HG02852 (cell line): ENCODE results near the gene PPM1H.
A peak's percentile ranks its signal among the peaks of the same experiment; 100 is the strongest.

Experiments used
- ATAC-seq: cut with Tn5 transposase; IDR thresholded peaks from one replicate; pipeline ENCODE4 v1.9.1; 2021; ENCODE audit warnings: mild to moderate bottlenecking, moderate library complexity; ENCODE audit not compliant: unreplicated experiment

Gene PPM1H

GRCh38 chr12:62629413-62629812, 305.5 kb downstream of the PPM1H start:
- no peak for ATAC-seq

DNA sequence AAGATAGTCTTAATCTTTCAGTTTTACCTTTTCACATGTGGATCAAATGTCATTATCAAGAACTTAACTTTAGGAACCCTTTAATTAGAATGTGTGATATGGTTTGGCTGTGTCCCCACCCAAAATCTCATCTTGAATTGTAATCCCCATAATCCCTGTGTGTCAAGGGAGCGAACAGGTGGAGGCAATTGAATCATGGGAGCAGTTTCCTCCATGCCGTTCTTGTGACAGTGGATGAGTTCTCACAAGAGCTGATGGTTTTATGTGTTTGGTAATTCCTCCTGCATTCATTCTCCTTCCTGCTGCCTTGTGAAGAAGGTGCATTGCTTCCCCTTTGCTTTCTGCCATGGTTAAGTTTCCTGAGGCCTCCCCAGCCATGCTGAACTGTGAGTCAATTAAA, 307.8 kb downstream of the PPM1H start:
- ATAC-seq: no peak

- ATAC-seq: no peak
These were observed 309.7 kb downstream of the PPM1H start for GRCh38 chr12:62625228-62625627.

- no peak for ATAC-seq
These were observed 312.8 kb downstream of the PPM1H start for GRCh38 chr12:62622177-62622576.

DNA sequence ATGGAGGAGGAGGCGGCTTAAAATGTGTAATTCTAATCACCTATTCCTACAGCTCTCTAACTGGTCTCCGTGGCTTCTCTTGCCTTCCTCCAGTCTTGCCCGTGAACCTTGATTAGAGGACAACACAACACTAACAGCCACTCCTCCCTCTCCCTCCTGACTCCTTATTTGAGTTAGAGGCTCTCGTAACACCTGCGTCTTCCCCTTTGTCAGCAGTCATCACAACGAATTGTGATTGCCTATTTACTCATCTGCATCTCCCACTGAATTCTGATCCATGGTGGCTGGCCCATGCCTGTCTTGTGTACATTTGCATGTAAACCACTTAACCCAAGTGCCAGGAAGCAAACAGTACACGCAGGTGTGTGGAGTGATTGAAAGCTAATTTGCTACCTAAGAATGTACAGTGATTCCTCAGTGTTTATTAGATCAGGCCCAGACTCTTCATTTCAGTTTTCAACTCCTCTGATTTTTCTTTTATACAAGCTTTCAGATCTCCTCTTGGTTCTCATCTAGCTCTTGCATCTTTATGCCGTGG, 313.8 kb downstream of the PPM1H start:
- no peak for ATAC-seq

- ATAC-seq: no peak
These were observed 316.0 kb downstream of the PPM1H start for GRCh38 chr12:62618930-62619329.

GRCh38 chr12:62618319-62618718, 316.6 kb downstream of the PPM1H start:
- no peak for ATAC-seq

DNA sequence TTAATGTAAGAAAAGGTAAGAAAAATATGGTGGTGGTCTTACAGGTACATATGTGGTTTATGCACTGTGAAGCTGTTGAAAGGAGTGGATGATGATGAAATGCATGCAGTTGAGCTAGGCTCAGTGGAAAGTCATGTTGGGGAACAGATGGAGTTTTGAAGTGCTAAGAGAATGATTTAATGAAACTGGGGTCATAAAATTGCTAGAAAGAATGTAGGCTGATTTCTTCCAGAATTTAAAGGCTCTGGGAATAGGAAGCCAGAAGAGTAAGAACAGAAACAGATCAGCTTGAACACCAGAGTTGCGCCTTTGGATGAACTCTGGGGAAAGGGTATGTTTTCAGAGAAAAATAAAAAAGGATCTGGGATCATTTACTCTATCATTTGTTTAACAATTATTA, 321.9 kb downstream of the PPM1H start:
- ATAC-seq: no peak

- ATAC-seq: no peak
These were observed 328.3 kb downstream of the PPM1H start for GRCh38 chr12:62606654-62607053.

GRCh38 chr12:62605981-62606380, 329.0 kb downstream of the PPM1H start:
- no peak for ATAC-seq

GRCh38 chr12:62604871-62605270, 330.1 kb downstream of the PPM1H start:
- no peak for ATAC-seq

GRCh38 chr12:62604373-62604772, 330.6 kb downstream of the PPM1H start:
- ATAC-seq: no peak

GRCh38 chr12:62603811-62604098, 331.2 kb downstream of the PPM1H start:
- ATAC-seq: no peak

GRCh38 chr12:62603061-62603810, 331.7 kb downstream of the PPM1H start:
- ATAC-seq: peak; percentile 59

DNA sequence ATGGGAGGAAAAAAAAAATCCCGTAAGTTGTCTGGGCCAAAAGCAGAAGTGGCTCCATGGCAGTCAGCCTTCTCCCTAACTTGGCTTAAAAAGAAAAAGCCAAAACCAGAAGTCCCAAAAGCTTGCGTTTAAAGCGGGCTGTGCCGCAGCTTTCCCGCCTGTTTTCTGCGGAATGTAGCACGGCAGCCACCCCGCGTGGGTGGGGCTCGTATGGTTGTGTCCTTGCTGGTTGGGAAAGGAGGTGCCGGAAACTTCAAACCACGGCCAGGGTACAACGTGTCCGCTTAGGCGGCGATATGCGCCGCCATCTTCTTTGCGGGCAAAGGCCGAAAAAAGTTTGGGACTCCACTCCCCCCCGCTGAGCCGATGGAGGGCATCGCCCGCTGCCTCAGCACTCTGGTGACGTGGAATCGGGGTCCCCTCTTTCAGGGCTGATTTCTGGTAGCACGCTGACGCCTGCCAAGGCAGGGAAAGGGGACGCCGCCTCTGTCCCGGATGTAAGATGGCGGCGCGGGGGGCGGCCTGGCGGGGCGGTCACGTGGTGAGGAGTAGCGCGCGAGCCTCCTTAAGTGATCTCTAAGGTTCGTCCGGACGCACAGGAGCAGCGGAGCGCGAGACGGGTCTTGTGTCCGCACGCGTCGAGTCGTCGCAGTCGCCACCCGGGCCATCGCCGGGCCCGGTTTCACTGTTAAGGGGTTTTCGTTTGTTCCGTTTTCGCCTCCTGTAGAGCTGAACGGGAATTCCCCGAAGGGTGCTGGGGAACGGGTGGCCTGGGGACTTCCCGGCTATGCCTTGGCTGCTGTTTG, 332.5 kb downstream of the PPM1H start:
- ATAC-seq: peak; percentile 69

DNA sequence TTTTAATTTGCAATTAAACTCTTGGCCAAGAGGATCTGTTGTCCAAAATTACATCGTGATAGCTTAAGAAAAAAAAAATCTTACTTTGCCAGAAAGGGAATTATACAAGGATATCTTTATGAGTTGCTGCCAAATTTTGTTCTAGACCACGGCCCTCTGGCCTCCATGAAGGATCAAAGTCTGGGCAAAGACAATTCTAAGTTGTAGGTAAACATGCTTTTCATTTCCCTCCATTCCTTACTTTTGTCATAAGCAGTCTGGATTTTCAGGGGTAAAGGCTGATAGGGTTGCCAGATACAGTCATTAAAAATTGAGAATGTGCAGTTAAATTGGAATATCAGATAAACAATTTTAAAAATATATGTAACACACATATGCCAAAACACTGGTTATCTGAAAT, 333.2 kb downstream of the PPM1H start:
- no peak for ATAC-seq

- no peak for ATAC-seq
These were observed 335.0 kb downstream of the PPM1H start for GRCh38 chr12:62599854-62600437.

DNA sequence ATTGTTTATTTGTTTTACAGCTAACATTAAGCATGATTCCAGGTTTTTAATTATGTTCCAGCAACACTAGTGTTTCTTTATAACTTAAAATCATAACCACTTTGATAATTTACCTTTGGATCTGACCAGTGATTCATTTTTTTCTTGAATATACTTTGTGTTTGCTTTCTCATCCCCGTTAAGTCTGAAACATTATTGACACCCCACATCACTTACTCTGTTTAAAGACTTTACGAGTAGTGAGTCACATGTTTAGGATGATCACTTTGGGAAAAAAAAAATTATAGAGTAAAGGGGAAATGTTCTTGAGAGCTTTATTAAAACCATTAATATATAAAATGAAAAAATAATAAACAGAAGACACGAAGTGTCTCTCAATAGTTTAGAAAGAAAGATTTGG, 336.1 kb downstream of the PPM1H start:
- no peak for ATAC-seq

- no peak for ATAC-seq
These were observed 337.7 kb downstream of the PPM1H start for GRCh38 chr12:62597253-62597652.
